GM12878 (cell line): ENCODE measurements around the gene PXDC1. TPM values are rescaled to one million over a fixed set of nuclear protein-coding genes. Genes with fewer than 3 reads are reported as not detected.

Experiments used
- CBFB ChIP-seq: IDR thresholded peaks from 2 replicates; pipeline ENCODE4 v1.6.1; 2016; ENCODE audit warnings: antibody characterized with exemption, low read depth
- CREM ChIP-seq: IDR thresholded peaks from 2 replicates; pipeline ENCODE4 v1.6.1; 2014; ENCODE audit warnings: antibody characterized with exemption, low read depth
- EP300 ChIP-seq, 2 experiments: fragments of 150-350 bp in 1 of 2; IDR thresholded peaks; 2 replicates each; pipeline ENCODE4 v1.6.1; 2011 to 2012; ENCODE audit warnings: low read depth in 2 of 2, low read length in 2 of 2, borderline replicate concordance in 1 of 2, improper control_type of control experiment in 1 of 2, inconsistent platforms in 1 of 2; ENCODE audit not compliant: control insufficient read depth in 1 of 2
- HDAC2 ChIP-seq: fragments of 200-600 bp; sonication (generic); IDR thresholded peaks from 2 replicates; pipeline ENCODE4 v1.6.1; 2017
- HDGF ChIP-seq: fragments of 450-650 bp; IDR thresholded peaks from 2 replicates; pipeline ENCODE4 v1.6.1; 2016; ENCODE audit warnings: antibody characterized with exemption
- MTA2 ChIP-seq: fragments of 450-650 bp; IDR thresholded peaks from 2 replicates; pipeline ENCODE4 v1.6.1; 2016; ENCODE audit warnings: low read depth, mild to moderate bottlenecking, moderate library complexity
- RUNX3 ChIP-seq: IDR thresholded peaks from 2 replicates; pipeline ENCODE4 v1.6.1; 2012; ENCODE audit warnings: low read length, inconsistent platforms
- SPI1 ChIP-seq: IDR thresholded peaks from 2 replicates; pipeline ENCODE4 v1.6.1; 2011; ENCODE audit warnings: low read depth, mild to moderate bottlenecking, low read length, moderate library complexity, borderline replicate concordance; ENCODE audit not compliant: insufficient read depth
- ZNF24 ChIP-seq: fragments of 450-650 bp; IDR thresholded peaks from 2 replicates; pipeline ENCODE4 v1.6.1; 2017; ENCODE audit warnings: antibody characterized with exemption, mild to moderate bottlenecking
- polyA plus RNA-seq, 11 experiments: library from polyadenylated mRNA; depleted of rRNA in 4 of 11; unstranded in 6 of 11; stranded (reverse) in 5 of 11; fragments of >200 nt; fragmentation: Nextera tagmentation in 4 of 11; fragmentation: Illumina TruSeq in 1 of 11; extraction: Ambion mirVana in 4 of 11; extraction: Trizol in 1 of 11; gene quantifications; 1 replicate in 1 of 11; 2 replicates in 10 of 11; pipeline versions ENCODE4 v1.2.1 to v1.2.3, GENCODE V29; 2011 to 2016; ENCODE audit warnings: inconsistent platforms in 2 of 11, missing spikeins in 2 of 11, low read depth in 1 of 11
- total RNA-seq, 4 experiments: library from RNA; depleted of rRNA in 3 of 4; stranded (reverse); fragments of >200 nt in 3 of 4; fragmentation: Illumina TruSeq in 1 of 4; extraction: Trizol in 1 of 4; gene quantifications; 2 replicates each; pipeline versions ENCODE4 v1.2.1 to v1.2.3, GENCODE V29; 2013 to 2021
- TF ChIP-seq, protein P1 (sequence below): fragments of 450-650 bp; formaldehyde crosslinking; IDR thresholded peaks from 2 replicates; pipeline ENCODE4 v1.5.0; 2022; ENCODE audit warnings: mild to moderate bottlenecking, missing genetic modification characterization
- TF ChIP-seq, protein P2 (sequence below): fragments of 450-650 bp; IDR thresholded peaks from 2 replicates; pipeline ENCODE4 v1.6.1; 2017; ENCODE audit warnings: antibody characterized with exemption, mild to moderate bottlenecking, moderate library complexity
- TF ChIP-seq, protein P3 (sequence below): IDR thresholded peaks from 2 replicates; pipeline ENCODE4 v1.6.1; 2012; ENCODE audit warnings: low read length, inconsistent platforms
- TF ChIP-seq, protein P4 (sequence below): fragments of 450-650 bp; formaldehyde crosslinking; IDR thresholded peaks from 2 replicates; pipeline ENCODE4 v1.4.0; 2020; ENCODE audit warnings: mild to moderate bottlenecking, moderate library complexity
- TF ChIP-seq, protein P5 (sequence below): fragments of 450-650 bp; IDR thresholded peaks from 2 replicates; pipeline ENCODE4 v1.6.1; 2016; ENCODE audit warnings: mild to moderate bottlenecking

The PXDC1 gene
- total and polyA plus RNA-seq, 10 of the 15 experiments (the other 5 are each of a cell fraction or from before 2014, with no cell fraction given), result 0.03 to 0.72 (median 0.32) TPM; not detected in 2

DNA sequence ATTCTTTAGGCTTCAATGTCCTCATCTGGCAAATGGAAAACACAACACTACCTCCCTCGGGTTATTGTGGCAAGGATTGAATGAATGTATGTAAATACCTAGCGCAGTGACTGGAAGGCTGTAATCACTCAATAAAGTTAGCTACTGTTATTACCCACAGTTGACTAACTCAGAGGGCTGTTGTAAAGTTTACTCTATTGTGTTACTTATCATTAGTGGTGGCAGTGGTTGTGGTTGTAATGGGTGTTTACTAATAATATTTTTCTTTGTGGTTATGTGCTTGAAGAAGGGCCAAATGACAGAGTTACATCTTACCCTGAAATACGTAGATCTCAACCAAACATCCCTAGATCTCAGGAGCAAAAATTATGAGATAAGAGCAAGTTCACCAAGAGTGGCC lies 42.0 kb upstream of the PXDC1 start (continued):
- TF ChIP-seq, protein P1, sequence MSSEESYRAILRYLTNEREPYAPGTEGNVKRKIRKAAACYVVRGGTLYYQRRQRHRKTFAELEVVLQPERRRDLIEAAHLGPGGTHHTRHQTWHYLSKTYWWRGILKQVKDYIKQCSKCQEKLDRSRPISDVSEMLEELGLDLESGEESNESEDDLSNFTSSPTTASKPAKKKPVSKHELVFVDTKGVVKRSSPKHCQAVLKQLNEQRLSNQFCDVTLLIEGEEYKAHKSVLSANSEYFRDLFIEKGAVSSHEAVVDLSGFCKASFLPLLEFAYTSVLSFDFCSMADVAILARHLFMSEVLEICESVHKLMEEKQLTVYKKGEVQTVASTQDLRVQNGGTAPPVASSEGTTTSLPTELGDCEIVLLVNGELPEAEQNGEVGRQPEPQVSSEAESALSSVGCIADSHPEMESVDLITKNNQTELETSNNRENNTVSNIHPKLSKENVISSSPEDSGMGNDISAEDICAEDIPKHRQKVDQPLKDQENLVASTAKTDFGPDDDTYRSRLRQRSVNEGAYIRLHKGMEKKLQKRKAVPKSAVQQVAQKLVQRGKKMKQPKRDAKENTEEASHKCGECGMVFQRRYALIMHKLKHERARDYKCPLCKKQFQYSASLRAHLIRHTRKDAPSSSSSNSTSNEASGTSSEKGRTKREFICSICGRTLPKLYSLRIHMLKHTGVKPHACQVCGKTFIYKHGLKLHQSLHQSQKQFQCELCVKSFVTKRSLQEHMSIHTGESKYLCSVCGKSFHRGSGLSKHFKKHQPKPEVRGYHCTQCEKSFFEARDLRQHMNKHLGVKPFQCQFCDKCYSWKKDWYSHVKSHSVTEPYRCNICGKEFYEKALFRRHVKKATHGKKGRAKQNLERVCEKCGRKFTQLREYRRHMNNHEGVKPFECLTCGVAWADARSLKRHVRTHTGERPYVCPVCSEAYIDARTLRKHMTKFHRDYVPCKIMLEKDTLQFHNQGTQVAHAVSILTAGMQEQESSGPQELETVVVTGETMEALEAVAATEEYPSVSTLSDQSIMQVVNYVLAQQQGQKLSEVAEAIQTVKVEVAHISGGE (CRISPR knock-in tag), result no peak
- TF ChIP-seq MTA2, result peak; percentile 65; the same call in 1 of the 2 replicates
- TF ChIP-seq, protein P2, sequence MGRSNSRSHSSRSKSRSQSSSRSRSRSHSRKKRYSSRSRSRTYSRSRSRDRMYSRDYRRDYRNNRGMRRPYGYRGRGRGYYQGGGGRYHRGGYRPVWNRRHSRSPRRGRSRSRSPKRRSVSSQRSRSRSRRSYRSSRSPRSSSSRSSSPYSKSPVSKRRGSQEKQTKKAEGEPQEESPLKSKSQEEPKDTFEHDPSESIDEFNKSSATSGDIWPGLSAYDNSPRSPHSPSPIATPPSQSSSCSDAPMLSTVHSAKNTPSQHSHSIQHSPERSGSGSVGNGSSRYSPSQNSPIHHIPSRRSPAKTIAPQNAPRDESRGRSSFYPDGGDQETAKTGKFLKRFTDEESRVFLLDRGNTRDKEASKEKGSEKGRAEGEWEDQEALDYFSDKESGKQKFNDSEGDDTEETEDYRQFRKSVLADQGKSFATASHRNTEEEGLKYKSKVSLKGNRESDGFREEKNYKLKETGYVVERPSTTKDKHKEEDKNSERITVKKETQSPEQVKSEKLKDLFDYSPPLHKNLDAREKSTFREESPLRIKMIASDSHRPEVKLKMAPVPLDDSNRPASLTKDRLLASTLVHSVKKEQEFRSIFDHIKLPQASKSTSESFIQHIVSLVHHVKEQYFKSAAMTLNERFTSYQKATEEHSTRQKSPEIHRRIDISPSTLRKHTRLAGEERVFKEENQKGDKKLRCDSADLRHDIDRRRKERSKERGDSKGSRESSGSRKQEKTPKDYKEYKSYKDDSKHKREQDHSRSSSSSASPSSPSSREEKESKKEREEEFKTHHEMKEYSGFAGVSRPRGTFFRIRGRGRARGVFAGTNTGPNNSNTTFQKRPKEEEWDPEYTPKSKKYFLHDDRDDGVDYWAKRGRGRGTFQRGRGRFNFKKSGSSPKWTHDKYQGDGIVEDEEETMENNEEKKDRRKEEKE, result no peak
- TF ChIP-seq, protein P3, sequence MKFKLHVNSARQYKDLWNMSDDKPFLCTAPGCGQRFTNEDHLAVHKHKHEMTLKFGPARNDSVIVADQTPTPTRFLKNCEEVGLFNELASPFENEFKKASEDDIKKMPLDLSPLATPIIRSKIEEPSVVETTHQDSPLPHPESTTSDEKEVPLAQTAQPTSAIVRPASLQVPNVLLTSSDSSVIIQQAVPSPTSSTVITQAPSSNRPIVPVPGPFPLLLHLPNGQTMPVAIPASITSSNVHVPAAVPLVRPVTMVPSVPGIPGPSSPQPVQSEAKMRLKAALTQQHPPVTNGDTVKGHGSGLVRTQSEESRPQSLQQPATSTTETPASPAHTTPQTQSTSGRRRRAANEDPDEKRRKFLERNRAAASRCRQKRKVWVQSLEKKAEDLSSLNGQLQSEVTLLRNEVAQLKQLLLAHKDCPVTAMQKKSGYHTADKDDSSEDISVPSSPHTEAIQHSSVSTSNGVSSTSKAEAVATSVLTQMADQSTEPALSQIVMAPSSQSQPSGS, result peak; percentile 60; the same call in 1 of the 2 replicates
- TF ChIP-seq HDAC2, result no peak
- 0 out of 2 replicates have a peak, but pooled peaks have one; percentile 47 for TF ChIP-seq CBFB
- 0 out of 2 replicates have a peak, but pooled peaks have one; percentile 5 for TF ChIP-seq CREM
- peak; percentile 39 to 57; a peak in 3 of 4 replicates for TF ChIP-seq EP300 (IDR thresholded peaks at IDR 0.05; ENCODE audit: borderline replicate concordance in 1 of 2, control insufficient read depth in 1 of 2, low read depth in 2 of 2, low read length in 2 of 2)
- TF ChIP-seq RUNX3, result peak; percentile 88
- TF ChIP-seq SPI1, result no peak
- TF ChIP-seq, protein P4, sequence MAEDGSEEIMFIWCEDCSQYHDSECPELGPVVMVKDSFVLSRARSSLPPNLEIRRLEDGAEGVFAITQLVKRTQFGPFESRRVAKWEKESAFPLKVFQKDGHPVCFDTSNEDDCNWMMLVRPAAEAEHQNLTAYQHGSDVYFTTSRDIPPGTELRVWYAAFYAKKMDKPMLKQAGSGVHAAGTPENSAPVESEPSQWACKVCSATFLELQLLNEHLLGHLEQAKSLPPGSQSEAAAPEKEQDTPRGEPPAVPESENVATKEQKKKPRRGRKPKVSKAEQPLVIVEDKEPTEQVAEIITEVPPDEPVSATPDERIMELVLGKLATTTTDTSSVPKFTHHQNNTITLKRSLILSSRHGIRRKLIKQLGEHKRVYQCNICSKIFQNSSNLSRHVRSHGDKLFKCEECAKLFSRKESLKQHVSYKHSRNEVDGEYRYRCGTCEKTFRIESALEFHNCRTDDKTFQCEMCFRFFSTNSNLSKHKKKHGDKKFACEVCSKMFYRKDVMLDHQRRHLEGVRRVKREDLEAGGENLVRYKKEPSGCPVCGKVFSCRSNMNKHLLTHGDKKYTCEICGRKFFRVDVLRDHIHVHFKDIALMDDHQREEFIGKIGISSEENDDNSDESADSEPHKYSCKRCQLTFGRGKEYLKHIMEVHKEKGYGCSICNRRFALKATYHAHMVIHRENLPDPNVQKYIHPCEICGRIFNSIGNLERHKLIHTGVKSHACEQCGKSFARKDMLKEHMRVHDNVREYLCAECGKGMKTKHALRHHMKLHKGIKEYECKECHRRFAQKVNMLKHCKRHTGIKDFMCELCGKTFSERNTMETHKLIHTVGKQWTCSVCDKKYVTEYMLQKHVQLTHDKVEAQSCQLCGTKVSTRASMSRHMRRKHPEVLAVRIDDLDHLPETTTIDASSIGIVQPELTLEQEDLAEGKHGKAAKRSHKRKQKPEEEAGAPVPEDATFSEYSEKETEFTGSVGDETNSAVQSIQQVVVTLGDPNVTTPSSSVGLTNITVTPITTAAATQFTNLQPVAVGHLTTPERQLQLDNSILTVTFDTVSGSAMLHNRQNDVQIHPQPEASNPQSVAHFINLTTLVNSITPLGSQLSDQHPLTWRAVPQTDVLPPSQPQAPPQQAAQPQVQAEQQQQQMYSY (CRISPR knock-in tag), result no peak
- no peak for TF ChIP-seq HDGF
- TF ChIP-seq ZNF24, result peak; percentile 42; the same call in 1 of the 2 replicates
- TF ChIP-seq, protein P5, sequence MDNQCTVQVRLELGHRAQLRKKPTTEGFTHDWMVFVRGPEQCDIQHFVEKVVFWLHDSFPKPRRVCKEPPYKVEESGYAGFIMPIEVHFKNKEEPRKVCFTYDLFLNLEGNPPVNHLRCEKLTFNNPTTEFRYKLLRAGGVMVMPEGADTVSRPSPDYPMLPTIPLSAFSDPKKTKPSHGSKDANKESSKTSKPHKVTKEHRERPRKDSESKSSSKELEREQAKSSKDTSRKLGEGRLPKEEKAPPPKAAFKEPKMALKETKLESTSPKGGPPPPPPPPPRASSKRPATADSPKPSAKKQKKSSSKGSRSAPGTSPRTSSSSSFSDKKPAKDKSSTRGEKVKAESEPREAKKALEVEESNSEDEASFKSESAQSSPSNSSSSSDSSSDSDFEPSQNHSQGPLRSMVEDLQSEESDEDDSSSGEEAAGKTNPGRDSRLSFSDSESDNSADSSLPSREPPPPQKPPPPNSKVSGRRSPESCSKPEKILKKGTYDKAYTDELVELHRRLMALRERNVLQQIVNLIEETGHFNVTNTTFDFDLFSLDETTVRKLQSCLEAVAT, result 0 out of 2 replicates have a peak, but pooled peaks have one; percentile 35
